Measurements from ENCODE around the gene MCC. TPM values are rescaled to one million over a fixed set of nuclear protein-coding genes. Genes with fewer than 3 reads are reported as not detected.
A peak's percentile ranks its signal among the peaks of the same experiment; 100 is the strongest.

Gene MCC
- total and polyA plus RNA-seq, 2 experiments from 2014 or later = 8.3 to 31.5 TPM

DNA sequence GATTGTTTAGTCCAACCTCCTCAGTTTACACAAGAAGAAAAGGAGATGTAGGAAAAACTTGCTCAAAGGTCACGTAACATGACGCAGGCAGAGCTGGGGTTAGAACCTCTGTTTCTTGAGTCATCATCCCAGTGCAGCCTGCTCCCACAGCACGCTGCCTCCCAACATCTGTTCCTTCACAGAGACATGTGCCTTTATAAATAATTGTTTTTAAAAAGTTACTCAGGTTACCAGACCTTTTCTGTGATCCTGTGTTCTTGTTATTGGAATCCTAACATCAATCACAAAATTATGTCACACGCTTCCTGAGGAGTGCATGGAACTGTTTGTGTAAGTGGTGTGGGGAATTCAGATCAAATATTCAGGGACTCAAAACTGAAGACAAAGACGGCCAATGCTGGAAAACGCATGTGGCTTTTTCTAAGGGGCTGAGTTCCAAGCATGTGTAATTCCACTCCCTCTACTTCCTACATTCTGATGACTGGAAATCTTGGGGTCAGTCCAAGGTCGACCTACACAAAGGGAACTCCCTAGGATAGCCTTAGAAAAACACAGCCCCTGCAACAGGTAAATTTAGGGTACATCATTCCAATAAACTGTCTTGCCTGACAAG, 237.8 kb downstream of the MCC start:
- no peak for TF ChIP-seq EZH2 (IDR thresholded peaks at IDR 0.05; ENCODE audit: borderline replicate concordance)
- no peak for TF ChIP-seq EZH2phosphoT487 (IDR thresholded peaks at IDR 0.05; ENCODE audit: low read depth, severe bottlenecking, unreplicated experiment)
- TF ChIP-seq, protein P1, sequence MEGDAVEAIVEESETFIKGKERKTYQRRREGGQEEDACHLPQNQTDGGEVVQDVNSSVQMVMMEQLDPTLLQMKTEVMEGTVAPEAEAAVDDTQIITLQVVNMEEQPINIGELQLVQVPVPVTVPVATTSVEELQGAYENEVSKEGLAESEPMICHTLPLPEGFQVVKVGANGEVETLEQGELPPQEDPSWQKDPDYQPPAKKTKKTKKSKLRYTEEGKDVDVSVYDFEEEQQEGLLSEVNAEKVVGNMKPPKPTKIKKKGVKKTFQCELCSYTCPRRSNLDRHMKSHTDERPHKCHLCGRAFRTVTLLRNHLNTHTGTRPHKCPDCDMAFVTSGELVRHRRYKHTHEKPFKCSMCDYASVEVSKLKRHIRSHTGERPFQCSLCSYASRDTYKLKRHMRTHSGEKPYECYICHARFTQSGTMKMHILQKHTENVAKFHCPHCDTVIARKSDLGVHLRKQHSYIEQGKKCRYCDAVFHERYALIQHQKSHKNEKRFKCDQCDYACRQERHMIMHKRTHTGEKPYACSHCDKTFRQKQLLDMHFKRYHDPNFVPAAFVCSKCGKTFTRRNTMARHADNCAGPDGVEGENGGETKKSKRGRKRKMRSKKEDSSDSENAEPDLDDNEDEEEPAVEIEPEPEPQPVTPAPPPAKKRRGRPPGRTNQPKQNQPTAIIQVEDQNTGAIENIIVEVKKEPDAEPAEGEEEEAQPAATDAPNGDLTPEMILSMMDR (IDR thresholded peaks at IDR 0.05; ENCODE audit: poor library complexity) = no peak
- H3K79me2 ChIP-seq = peaks cover 41% of the 10 kb centered on the region
- no peak overlapping the region for H3K4me2 ChIP-seq
- no peaks in the 10 kb centered on the region for H3K9me3 ChIP-seq (ENCODE audit: low read depth)
- no peaks in the 10 kb centered on the region for H3K36me3 ChIP-seq (replicated peaks; ENCODE audit: insufficient read depth, low read depth)
- H3K27me3 ChIP-seq = no peaks in the 10 kb centered on the region
- DNase-seq (ENCODE audit: low spot score) = peak; percentile 27
- H3K9me2 ChIP-seq (replicated peaks; ENCODE audit: insufficient read depth) = no peaks in the 10 kb centered on the region
- no peak overlapping the region for H3K4me3 ChIP-seq
- WGBS (ENCODE audit: low lambda C conversion rate, missing lambda C conversion rate) = 57% methylated on average over 7 of the region's 7 CpGs
- H3K4me1 ChIP-seq (ENCODE audit: insufficient read depth) = peaks cover 24% of the 10 kb centered on the region
- no peak overlapping the region for H2AFZ ChIP-seq
- H4K20me1 ChIP-seq (ENCODE audit: insufficient read depth, poor library complexity, severe bottlenecking) = no peaks in the 10 kb centered on the region
- peak overlapping the region; percentile 75 for H3K27ac ChIP-seq

DNA sequence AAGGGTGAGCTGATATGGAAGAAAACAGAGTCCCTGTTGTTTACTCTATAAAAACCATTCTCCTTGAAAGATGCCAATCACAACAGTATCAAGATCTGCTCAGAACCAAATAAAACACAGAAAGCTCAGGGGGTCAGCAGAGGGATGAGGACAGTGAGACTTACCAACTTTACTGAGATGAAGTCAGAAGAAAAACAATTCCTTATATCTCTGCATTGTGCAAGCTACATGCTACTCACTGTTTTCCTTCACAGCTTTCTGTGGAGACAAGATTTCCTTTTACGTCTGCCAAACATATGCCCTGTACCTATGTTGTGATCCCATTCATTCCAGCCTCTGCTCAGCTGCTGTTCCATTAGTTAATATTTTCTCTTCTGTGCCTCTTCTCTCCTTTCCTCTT, 239.0 kb downstream of the MCC start:
- H2AFZ ChIP-seq = no peak overlapping the region
- 69% methylated on average over 1 of the region's 1 CpG for WGBS (ENCODE audit: low lambda C conversion rate, missing lambda C conversion rate)
- H4K20me1 ChIP-seq (ENCODE audit: insufficient read depth, poor library complexity, severe bottlenecking) = no peaks in the 10 kb centered on the region
- H3K79me2 ChIP-seq = peaks cover 41% of the 10 kb centered on the region
- TF ChIP-seq, protein P1 (IDR thresholded peaks at IDR 0.05; ENCODE audit: poor library complexity) = no peak
- TF ChIP-seq EZH2 (IDR thresholded peaks at IDR 0.05; ENCODE audit: borderline replicate concordance) (no peak), EZH2phosphoT487 (IDR thresholded peaks at IDR 0.05; ENCODE audit: low read depth, severe bottlenecking, unreplicated experiment) (no peak)
- H3K27me3 ChIP-seq = no peaks in the 10 kb centered on the region
- no peak overlapping the region for H3K4me3 ChIP-seq
- H3K9me3 ChIP-seq (ENCODE audit: low read depth) = no peaks in the 10 kb centered on the region
- no peak for DNase-seq (ENCODE audit: low spot score)
- no peak overlapping the region for H3K4me2 ChIP-seq
- no peaks in the 10 kb centered on the region for H3K9me2 ChIP-seq (replicated peaks; ENCODE audit: insufficient read depth)
- no peaks in the 10 kb centered on the region for H3K36me3 ChIP-seq (replicated peaks; ENCODE audit: insufficient read depth, low read depth)
- H3K4me1 ChIP-seq (ENCODE audit: insufficient read depth) = peaks cover 26% of the 10 kb centered on the region
- no peak overlapping the region for H3K27ac ChIP-seq

DNA sequence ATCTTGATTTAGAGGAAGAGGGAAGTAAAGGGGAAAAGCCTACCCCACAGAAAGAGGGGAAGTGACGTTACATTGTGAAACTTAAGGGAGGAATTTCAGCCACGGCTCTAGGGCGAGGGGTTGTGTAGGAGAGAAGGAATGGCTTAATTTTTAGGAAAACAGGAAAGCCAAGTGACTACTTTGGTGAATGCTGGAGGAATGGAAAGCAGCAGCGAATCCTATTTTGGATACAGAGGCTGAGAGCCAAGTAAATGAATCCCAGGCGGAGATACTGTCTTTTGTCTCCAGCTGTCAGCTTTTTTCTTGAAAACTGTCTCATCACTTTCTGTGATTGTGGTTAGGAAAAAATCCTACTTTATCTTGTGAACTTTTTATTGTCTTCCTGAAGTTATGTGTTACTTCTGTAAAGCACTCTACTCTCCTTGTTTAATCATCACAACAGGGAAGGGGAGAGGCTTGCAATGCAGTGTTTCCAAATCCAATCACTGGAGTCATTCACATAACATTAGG, 241.8 kb downstream of the MCC start:
- H3K27me3 ChIP-seq = no peaks in the 10 kb centered on the region
- no peak for DNase-seq (ENCODE audit: low spot score)
- peaks cover 36% of the 10 kb centered on the region for H3K79me2 ChIP-seq
- H3K9me3 ChIP-seq (ENCODE audit: low read depth) = no peaks in the 10 kb centered on the region
- no peaks in the 10 kb centered on the region for H4K20me1 ChIP-seq (ENCODE audit: insufficient read depth, poor library complexity, severe bottlenecking)
- peak overlapping the region; percentile 75 for H3K27ac ChIP-seq
- H3K4me3 ChIP-seq = no peak overlapping the region
- H3K36me3 ChIP-seq (replicated peaks; ENCODE audit: insufficient read depth, low read depth) = no peaks in the 10 kb centered on the region
- 41% methylated on average over 5 of the region's 5 CpGs for WGBS (ENCODE audit: low lambda C conversion rate, missing lambda C conversion rate)
- TF ChIP-seq, protein P1 (IDR thresholded peaks at IDR 0.05; ENCODE audit: poor library complexity) = no peak
- TF ChIP-seq EZH2phosphoT487 (IDR thresholded peaks at IDR 0.05; ENCODE audit: low read depth, severe bottlenecking, unreplicated experiment) (no peak), EZH2 (IDR thresholded peaks at IDR 0.05; ENCODE audit: borderline replicate concordance) (no peak)
- no peak overlapping the region for H2AFZ ChIP-seq
- H3K4me2 ChIP-seq = peak overlapping the region; percentile 21
- H3K4me1 ChIP-seq (ENCODE audit: insufficient read depth) = peaks cover 26% of the 10 kb centered on the region
- no peaks in the 10 kb centered on the region for H3K9me2 ChIP-seq (replicated peaks; ENCODE audit: insufficient read depth)

All from hepatocyte (in vitro differentiated cells).